ENCODE data around the gene SSPN.
"Not testable (repeated sequence)": the region's sequence is repeated elsewhere in the genome, so short reads cannot be mapped to it uniquely, and the experiment has no call there.

SSPN gene

GRCh38 chr12:26229910-26230309 lies 34.5 kb downstream of the SSPN start:
- no peak for DNase-seq (ENCODE audit: low read depth)

- DNase-seq (ENCODE audit: low read depth), result no peak
Observed at GRCh38 chr12:26231470-26231869, 36.1 kb downstream of the SSPN start.

GRCh38 chr12:26231921-26232320 lies 36.5 kb downstream of the SSPN start:
- no peak for DNase-seq (ENCODE audit: low read depth)

GRCh38 chr12:26233631-26234030 lies 38.3 kb downstream of the SSPN start:
- no peak for DNase-seq (ENCODE audit: low read depth)

- not testable (repeated sequence) for DNase-seq (ENCODE audit: low read depth)
Observed at GRCh38 chr12:26235465-26235864, 40.1 kb downstream of the SSPN start.

- no peak for DNase-seq (ENCODE audit: low read depth)
Observed at GRCh38 chr12:26238341-26239121, 43.2 kb downstream of the SSPN start.

- no peak for DNase-seq (ENCODE audit: low read depth)
Observed at GRCh38 chr12:26239122-26239851, 43.9 kb downstream of the SSPN start.

- no peak for DNase-seq (ENCODE audit: low read depth)
Observed at GRCh38 chr12:26239852-26240815, 44.8 kb downstream of the SSPN start.

- DNase-seq (ENCODE audit: low read depth), result no peak
Observed at GRCh38 chr12:26241080-26241479, 45.7 kb downstream of the SSPN start.

GRCh38 chr12:26242683-26243082 lies 47.3 kb downstream of the SSPN start:
- DNase-seq (ENCODE audit: low read depth), result no peak

GRCh38 chr12:26244503-26244902 lies 49.1 kb downstream of the SSPN start:
- DNase-seq (ENCODE audit: low read depth), result no peak

GRCh38 chr12:26245175-26245942 lies 50.0 kb downstream of the SSPN start:
- no peak for DNase-seq (ENCODE audit: low read depth)

- no peak for DNase-seq (ENCODE audit: low read depth)
Observed at GRCh38 chr12:26246483-26247164, 51.3 kb downstream of the SSPN start.

- DNase-seq (ENCODE audit: low read depth), result no peak
Observed at GRCh38 chr12:26247873-26248272, 52.5 kb downstream of the SSPN start.

- no peak for DNase-seq (ENCODE audit: low read depth)
Observed at GRCh38 chr12:26250801-26251200, 55.4 kb downstream of the SSPN start.

- DNase-seq (ENCODE audit: low read depth), result no peak
Observed at GRCh38 chr12:26251600-26251999, 56.2 kb downstream of the SSPN start.

- no peak for DNase-seq (ENCODE audit: low read depth)
Observed at GRCh38 chr12:26252946-26253345, 57.6 kb downstream of the SSPN start.

GRCh38 chr12:26255893-26256645 lies 60.7 kb downstream of the SSPN start:
- DNase-seq (ENCODE audit: low read depth), result no peak

- no peak for DNase-seq (ENCODE audit: low read depth)
Observed at GRCh38 chr12:26264215-26264838, 69.0 kb downstream of the SSPN start.

GRCh38 chr12:26265606-26266005 lies 70.2 kb downstream of the SSPN start:
- DNase-seq (ENCODE audit: low read depth), result no peak
